ENCODE data around the gene CRB2. TPM values are rescaled to one million over a fixed set of nuclear protein-coding genes. Genes with fewer than 3 reads are reported as not detected.
A peak's percentile ranks its signal among the peaks of the same experiment; 100 is the strongest.

Gene CRB2
- total RNA-seq, 6 experiments from 2014 or later: not detected

DNA sequence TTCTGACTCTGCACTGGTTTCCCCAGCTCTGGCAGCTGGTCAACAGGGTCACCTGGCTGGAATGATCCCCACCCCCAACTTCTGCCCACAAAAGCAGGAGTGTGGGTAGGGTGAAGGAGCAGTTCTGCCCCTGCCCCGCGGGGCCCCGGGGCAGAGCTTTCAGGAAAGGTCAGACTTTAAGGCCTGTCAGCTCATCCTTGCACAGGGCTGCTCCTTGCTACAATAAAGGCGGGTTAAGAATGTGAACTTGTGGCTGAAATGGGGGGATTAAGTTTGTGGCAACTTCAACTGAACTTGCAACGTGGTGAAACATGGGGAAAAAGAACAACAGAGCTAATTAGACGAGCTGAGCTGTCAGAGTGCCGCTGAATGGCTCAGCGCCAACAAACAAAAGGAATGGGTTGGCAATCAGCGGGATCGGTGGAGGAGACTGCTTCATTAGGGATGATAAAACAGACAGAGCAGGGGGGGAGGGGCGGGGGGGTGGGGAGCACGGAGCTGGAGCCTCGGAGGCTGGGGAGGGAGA, 50.8 kb downstream of the CRB2 start:
- intact Hi-C loops (cut with DNase I): no loop called here
- DNase-seq: peak in 1 of 3 donors; percentile 11
- 69% methylated on average over 13 of the region's 13 CpGs for WGBS (ENCODE audit: insufficient coverage, low coverage, low lambda C conversion rate, missing lambda C conversion rate)

DNA sequence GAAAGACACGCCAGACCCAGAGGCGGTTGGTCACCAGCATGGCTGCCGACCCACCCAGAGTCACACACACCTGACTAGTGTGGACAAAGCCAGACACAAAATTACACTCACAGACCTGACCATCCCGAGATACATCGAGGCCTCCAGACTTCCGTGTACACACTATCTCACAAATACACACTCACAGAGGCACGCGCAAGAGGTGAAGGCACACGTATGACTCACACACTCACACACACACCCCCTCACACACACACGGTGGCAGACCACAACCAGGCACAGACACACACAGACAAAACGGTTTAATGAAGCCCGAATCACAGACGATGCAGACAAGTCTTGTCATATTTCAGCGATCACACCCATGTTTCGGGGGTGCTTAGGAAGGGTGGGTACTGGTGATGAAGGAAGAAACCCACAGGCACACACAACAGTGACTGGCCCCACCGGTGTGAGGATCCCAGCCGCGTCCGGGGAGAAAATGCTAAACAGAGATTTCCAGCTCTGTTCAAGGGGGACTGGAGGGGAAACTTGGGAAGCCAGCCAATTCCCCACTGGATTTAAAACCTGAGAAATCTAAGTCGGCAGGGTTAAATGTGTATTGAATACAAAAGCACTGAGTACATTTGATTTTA, 51.3 kb downstream of the CRB2 start:
- 92% methylated on average over 14 of the region's 20 CpGs for WGBS (ENCODE audit: insufficient coverage, low coverage, low lambda C conversion rate, missing lambda C conversion rate)
- intact Hi-C loops (cut with DNase I): no loop called here
- no peaks in the 10 kb centered on the region for H3K9me3 ChIP-seq
- no peak for ATAC-seq
- no peaks in the 10 kb centered on the region for H3K4me1 ChIP-seq
- TF ChIP-seq POLR2A (IDR thresholded peaks at IDR 0.05): no peak
- TF ChIP-seq, protein P1, sequence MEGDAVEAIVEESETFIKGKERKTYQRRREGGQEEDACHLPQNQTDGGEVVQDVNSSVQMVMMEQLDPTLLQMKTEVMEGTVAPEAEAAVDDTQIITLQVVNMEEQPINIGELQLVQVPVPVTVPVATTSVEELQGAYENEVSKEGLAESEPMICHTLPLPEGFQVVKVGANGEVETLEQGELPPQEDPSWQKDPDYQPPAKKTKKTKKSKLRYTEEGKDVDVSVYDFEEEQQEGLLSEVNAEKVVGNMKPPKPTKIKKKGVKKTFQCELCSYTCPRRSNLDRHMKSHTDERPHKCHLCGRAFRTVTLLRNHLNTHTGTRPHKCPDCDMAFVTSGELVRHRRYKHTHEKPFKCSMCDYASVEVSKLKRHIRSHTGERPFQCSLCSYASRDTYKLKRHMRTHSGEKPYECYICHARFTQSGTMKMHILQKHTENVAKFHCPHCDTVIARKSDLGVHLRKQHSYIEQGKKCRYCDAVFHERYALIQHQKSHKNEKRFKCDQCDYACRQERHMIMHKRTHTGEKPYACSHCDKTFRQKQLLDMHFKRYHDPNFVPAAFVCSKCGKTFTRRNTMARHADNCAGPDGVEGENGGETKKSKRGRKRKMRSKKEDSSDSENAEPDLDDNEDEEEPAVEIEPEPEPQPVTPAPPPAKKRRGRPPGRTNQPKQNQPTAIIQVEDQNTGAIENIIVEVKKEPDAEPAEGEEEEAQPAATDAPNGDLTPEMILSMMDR (IDR thresholded peaks at IDR 0.05): no peak
- H3K27me3 ChIP-seq: no peaks in the 10 kb centered on the region
- H3K36me3 ChIP-seq: no peaks in the 10 kb centered on the region
- H3K4me3 ChIP-seq: no peak overlapping the region
- H3K27ac ChIP-seq: no peak overlapping the region
- DNase-seq: peak in 1 of 3 donors; percentile 10

More for the DNA sequence above, 50.8 kb downstream of the CRB2 start:
- TF ChIP-seq, protein P1 (IDR thresholded peaks at IDR 0.05): no peak
- TF ChIP-seq POLR2A (IDR thresholded peaks at IDR 0.05): no peak
- Histone ChIP-seq H3K4me3 (no peak overlapping the region), H3K36me3 (no peaks in the 10 kb centered on the region), H3K27ac (no peak overlapping the region), H3K27me3 (no peaks in the 10 kb centered on the region), H3K9me3 (no peaks in the 10 kb centered on the region), H3K4me1 (no peaks in the 10 kb centered on the region)
- no peak for ATAC-seq

DNA sequence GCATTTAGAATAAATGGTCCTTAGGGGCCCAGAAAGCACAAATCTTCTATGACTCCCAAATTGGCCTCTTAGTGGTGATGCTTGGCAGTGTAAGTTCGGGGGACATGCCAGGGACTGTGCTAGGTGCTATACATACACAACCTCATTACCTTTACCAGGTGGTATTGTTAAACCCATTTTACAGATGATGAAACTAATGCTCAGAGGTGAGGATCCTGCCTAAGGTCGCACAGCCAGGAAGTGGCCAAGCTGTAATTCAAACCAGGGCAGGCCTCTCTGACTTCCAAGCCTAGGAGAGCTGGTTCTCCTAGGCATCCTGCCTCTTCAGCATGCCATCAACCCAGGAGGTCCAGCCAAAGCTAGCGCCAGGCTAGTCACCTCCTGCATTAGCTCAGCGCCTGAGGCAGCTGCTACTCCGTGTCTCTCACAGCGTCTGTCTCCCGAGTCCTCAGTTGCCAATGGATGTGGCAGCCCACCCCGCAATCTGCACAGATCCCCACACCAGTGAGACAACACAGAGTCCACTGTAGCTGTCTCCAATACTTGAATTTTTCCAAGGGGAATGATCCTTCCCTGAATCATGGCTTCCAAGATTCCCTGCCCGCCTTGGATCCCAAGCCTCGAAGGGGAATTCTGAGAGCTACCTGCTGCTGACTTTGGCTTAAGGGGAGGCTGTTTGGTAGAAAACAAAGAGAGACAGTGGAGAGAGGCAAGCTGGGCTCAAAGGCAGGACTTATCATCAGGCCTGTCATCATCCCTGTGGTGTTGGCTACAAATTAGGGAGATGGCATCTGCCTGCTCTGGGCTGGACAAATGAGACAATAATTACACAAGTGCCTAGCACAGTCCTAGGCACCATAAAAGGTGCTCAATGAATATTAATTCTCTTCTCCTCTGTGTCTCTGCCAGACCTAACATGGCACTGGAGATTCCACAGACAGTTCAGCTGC, 52.6 kb downstream of the CRB2 start:
- no peaks in the 10 kb centered on the region for H3K36me3 ChIP-seq
- no peaks in the 10 kb centered on the region for H3K4me1 ChIP-seq
- H3K27me3 ChIP-seq: no peaks in the 10 kb centered on the region
- TF ChIP-seq POLR2A (IDR thresholded peaks at IDR 0.05): no peak
- TF ChIP-seq, protein P1 (IDR thresholded peaks at IDR 0.05): no peak
- no peak overlapping the region for H3K27ac ChIP-seq
- ATAC-seq (no peak), DNase-seq (peak in 1 of 3 donors; percentile 15)
- WGBS (ENCODE audit: insufficient coverage, low coverage, low lambda C conversion rate, missing lambda C conversion rate): 92% methylated on average over 4 of the region's 10 CpGs
- no peaks in the 10 kb centered on the region for H3K9me3 ChIP-seq
- intact Hi-C loops (cut with DNase I): no loop called here
- no peak overlapping the region for H3K4me3 ChIP-seq

DNA sequence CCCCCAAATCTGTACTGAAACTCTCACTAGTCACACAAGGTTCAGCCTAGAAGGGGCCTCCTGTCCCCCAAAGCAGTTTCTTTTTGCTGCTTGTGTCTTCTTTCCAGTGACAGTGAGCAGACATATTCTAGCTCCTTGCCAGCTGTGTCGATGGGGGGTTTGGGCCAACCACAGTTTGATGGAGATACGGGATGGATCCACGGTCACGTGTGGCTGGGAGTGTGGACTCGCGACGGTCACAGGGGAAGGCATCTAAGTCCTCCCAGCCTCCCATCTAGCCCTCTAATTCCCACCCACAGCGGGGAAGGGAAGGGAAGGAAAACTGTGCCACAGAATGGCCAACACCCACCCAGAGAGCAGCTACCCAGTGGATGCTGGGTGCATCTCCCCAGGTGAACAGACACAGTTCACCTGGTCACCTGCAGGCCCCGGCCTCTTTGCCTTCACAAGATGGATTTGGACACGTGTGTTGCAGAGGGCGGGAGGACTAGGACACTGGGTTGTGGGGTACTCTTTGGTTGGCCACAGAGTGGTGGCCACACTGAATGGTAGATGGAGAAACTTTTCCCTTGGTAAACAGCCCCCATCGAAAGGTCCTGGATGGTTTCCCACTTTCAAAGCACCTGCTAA, 54.4 kb downstream of the CRB2 start:
- WGBS (ENCODE audit: insufficient coverage, low coverage, low lambda C conversion rate, missing lambda C conversion rate): 79% methylated on average over 7 of the region's 12 CpGs
- Histone ChIP-seq H3K9me3 (no peaks in the 10 kb centered on the region), H3K36me3 (no peaks in the 10 kb centered on the region), H3K4me1 (no peaks in the 10 kb centered on the region), H3K27ac (no peak overlapping the region), H3K4me3 (no peak overlapping the region), H3K27me3 (no peaks in the 10 kb centered on the region)
- TF ChIP-seq, protein P1 (IDR thresholded peaks at IDR 0.05): no peak
- no peak for TF ChIP-seq POLR2A (IDR thresholded peaks at IDR 0.05)
- DNase-seq: peak in 1 of 3 donors; percentile 20
- no peak for ATAC-seq
- intact Hi-C loops (cut with DNase I): no loop called here
